CD4-positive, alpha-beta T cell treated with Interleukin-6 at 100 ng/mL for 8 hours (primary cell): ENCODE results near the gene GPR45.
"Not testable (repeated sequence)": the region's sequence is repeated elsewhere in the genome, so short reads cannot be mapped to it uniquely, and the experiment has no call there.

Experiments
- DNase-seq: peaks from one replicate; pipeline ENCODE4 v3.0.0-alpha.2; 2020; ENCODE audit warnings: mixed read lengths, low spot score

The GPR45 gene

GRCh38 chr2:105241443-105241842 is at the start of gene GPR45:
Gene GPR45, plus strand, starts transcription at chr2:105241743. Its CDS starts 116 bp downstream, at chr2:105241859.
- no peak for DNase-seq

GRCh38 chr2:105194022-105194675 is 47.4 kb upstream of the GPR45 start:
- DNase-seq, result no peak

DNA sequence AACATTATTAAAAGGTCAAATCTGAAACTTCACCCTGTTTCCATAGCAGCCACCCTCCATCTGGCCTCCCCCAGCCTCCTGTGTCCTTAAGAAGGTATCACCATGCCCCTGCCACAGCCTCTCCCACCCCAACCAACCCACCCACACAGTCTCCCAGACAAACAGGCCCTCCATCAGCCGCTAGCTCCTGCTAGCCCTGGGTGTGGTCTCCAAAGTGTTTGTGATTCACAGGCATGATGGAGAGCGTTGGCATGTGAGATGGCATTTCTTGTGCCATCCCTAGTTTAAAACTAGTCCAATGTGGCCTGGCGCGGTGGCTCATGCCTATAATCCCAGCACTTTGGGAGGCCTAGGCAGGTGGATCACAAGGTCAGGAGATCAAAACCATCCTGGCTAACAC is 44.9 kb upstream of the GPR45 start:
- no peak for DNase-seq

DNA sequence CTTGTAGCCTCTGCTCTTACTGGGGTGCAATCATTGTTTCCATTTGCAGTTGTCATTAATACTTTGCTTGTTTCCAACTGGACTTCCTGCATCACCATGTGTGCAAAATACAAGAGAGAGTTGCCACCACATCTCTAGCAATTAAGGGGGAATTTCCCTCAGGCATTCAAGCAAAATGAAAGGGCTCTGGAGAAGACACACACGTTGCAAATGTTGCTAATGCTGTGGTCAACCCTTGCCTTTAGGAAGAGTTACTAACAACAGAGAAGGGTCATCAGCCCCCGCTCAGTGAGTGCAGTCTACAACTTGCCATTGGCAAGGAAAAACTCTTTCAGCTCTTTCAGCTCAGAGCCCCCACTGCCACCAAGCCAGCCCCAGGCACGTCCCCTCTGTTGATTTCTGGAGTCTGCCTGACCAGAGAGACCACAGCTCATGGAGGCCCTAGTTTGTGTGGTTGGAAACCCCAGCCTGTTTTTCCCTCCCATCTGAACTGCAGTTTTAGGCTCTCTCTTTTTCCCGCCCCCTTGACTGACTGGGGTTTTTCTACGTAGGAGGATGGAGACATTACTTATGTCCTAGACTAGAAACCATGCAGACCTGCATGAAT is 25.9 kb upstream of the GPR45 start:
- no peak for DNase-seq

DNA sequence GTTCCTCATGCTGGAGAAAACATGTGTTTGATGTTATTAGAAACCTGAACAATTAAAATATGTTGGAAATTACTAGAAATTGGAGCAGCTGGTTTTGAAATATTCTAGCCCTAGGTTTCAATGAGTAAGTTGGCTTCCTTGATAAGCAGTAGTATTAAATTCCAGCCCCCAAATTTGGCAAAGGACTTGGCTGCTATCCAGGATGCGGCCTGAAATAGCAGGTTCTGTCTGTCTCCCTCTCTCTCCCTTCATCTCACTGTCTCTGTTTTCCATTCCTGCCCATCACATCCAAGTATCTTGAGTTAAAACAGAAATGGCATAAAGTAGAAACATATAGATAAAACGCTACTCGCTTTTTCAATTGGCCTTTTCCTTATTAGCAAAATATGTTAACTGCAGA is 20.9 kb upstream of the GPR45 start:
- DNase-seq, result no peak

DNA sequence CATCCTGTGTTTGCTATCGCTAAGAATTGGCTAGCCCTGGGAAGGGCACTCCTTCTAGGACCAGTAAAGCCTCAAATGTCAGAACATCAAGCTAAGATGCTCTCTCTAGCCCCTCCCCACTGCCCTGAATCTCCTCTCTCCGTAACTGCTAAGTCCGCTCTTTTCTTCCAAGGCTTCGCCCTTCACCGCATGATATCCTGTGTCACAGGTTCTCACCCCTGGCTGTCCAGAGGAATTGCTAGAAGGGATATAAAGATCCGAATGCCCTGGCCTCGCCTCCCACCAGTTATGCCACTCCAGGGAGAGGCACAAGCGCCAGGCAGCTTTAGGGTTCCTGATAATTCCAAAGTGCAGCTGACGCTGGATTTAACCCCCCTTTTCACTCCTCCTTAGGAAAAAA is 17.1 kb upstream of the GPR45 start:
- no peak for DNase-seq

- no peak for DNase-seq
Observed at GRCh38 chr2:105231232-105231619, 10.3 kb upstream of the GPR45 start.

- DNase-seq, result peak; percentile 18
Observed at GRCh38 chr2:105235388-105236059, 6.0 kb upstream of the GPR45 start.

GRCh38 chr2:105236060-105236424 is 5.5 kb upstream of the GPR45 start:
- no peak for DNase-seq

- no peak for DNase-seq
Observed at GRCh38 chr2:105237045-105237765, 4.3 kb upstream of the GPR45 start.

DNA sequence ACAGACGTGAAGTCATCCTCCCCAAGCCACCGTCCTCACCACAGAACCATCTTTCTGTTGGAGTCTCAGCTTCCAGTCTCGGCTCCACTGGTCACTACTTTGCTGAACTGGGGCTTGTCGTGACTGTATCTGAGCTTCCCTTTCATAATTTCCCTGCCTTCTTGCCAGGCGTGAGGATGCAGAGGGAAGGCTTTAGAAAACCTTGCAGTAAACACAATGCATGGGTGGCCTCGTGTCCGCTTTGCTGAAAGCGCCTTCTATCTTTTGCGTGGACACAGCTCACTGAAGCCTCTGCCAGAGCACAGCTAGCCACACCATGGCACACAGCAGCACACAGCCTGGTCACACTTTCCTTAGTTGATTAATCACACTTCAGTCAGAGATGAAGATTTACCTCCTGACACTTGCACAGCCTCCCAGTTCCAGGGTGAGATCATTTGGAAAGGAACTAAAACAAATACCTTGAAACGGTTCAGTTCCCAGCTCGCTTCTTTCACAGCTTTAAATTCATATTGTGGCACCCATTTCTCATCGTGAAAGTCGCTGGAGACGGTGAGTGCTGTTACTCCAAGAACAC is 2.8 kb upstream of the GPR45 start:
- DNase-seq, result no peak

- DNase-seq, result no peak
Observed at GRCh38 chr2:105239924-105240323, 1.6 kb upstream of the GPR45 start.

- DNase-seq, result no peak
Observed at GRCh38 chr2:105242286-105242993, 897 bp downstream of the GPR45 start.

- DNase-seq, result no peak
Observed at GRCh38 chr2:105243961-105244360, 2.4 kb downstream of the GPR45 start.

GRCh38 chr2:105244451-105244850 is 2.9 kb downstream of the GPR45 start:
- no peak for DNase-seq

GRCh38 chr2:105248316-105249070 is 7.0 kb downstream of the GPR45 start:
- DNase-seq, result no peak

DNA sequence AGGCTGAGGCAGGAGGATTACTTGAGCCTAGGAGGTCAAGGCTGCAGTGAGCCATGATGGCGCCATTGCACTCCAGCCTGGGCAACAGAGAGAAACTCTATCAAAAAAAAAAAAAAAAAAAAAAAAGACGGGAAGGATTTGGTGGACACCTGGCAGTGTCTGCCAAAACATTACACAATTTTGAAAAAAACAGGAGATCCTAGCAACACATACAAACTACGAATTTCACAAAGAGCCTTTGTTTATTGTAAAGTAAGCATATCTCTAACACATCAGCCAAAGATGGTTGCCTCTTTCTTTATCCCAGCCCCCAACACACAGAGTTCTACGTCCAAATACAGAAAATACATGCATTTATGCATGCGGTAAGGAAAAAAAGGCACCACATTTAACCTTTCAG is 7.6 kb downstream of the GPR45 start:
- no peak for DNase-seq

DNA sequence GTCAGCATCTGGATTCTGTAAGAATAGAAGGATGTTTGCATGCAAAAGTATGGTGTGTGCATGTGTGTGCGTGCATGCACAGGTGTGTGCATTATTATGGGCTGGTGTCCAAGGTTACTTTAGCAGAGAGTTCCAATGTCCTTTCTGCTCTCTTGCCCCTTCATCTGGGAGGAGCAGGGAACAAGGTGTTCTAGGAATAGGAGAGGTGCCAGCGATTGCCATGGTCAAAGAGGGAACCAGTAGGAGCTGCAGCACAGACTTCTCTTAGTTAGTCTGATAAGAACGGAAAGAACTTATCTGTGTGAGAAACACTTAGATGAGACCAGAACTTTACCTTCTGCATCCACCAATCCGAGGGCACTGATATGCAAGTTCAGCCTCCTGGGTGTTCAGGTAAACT is 8.3 kb downstream of the GPR45 start:
- no peak for DNase-seq

GRCh38 chr2:105251016-105251648 is 9.6 kb downstream of the GPR45 start:
- DNase-seq, result not testable (repeated sequence)

GRCh38 chr2:105252271-105252670 is 10.7 kb downstream of the GPR45 start:
- no peak for DNase-seq
